Fibroblast of lung (primary cell): ENCODE results near the gene CASR.

Experiments used
- CTCF ChIP-seq, 2 donors: IDR thresholded peaks in 1 of 2; conservative IDR thresholded peaks in 1 of 2; 1 replicate in 1 of 2; 2 replicates in 1 of 2; pipeline ENCODE4 v1.5.1; 2011 to 2012; ENCODE audit warnings: low read length in 2 of 2, control low read depth in 1 of 2, inconsistent platforms in 1 of 2, low read depth in 1 of 2, mild to moderate bottlenecking in 1 of 2
- EZH2 ChIP-seq: IDR thresholded peaks from 2 replicates; pipeline ENCODE4 v1.5.1; 2012; ENCODE audit warnings: low read length, control low read depth, mild to moderate bottlenecking; ENCODE audit errors: missing control alignments

DNA sequence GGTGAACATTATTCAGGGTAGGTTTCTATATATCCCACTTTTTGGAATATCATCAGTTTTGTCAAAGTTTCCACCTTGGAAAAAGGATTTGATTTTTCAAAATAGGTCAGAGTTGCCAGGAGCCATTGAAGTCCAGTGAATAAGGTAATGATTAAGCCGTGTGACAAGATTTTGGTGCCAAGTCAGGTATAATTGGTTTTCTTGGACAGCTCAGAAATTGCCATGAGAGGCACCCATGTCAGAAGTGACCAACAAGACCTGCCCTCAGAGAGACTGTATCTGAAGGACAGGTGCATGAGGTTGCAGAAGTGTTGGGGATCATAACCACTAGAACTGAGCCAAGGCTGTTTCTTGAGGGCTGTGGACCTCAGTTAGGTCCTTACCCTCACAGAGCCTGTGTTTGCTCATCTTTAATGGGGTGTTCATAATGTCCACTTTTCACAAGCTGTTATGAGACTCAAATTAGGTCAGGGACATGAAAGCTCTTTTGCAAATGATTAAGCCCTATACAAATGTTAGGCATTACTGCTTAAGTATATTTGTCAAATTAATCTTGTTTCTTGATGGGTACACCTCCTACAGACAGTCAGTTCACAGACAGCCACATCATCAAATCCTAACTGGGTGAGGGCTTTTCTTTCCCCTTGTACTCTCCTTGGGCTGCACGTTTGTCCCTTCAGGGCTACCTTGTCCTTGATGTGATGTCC, 32.3 kb downstream of the CASR start:
- TF ChIP-seq CTCF (conservative IDR thresholded peaks at IDR 0.05 in 1 of 2, IDR thresholded peaks at IDR 0.05 in 1 of 2; ENCODE audit: low read depth in 1 of 2, low read length in 2 of 2) (no peak), EZH2 (no peak)
